ENCODE results near the gene PWP2.
"Not testable (repeated sequence)": the region's sequence is repeated elsewhere in the genome, so short reads cannot be mapped to it uniquely, and the experiment has no call there.

The PWP2 gene

GRCh38 chr21:44089001-44089911 lies 17.9 kb upstream of the PWP2 start:
- peaks cover 47 to 52% of the 10 kb centered on the region in 2 donors for H3K4me1 ChIP-seq (ENCODE audit: control insufficient read depth in 2 of 2, insufficient read depth in 2 of 2, low read length in 2 of 2)
- peak overlapping the region; percentile 75 to 84 for H3K9ac ChIP-seq (ENCODE audit: low read depth in 1 of 2, low read length in 2 of 2)
- peak overlapping the region; percentile 59 to 80 for H3K4me3 ChIP-seq (ENCODE audit: low read length in 2 of 2)
- H3K36me3 ChIP-seq (ENCODE audit: control insufficient read depth in 2 of 2, insufficient read depth in 2 of 2, low read length in 2 of 2): peaks cover 28 to 66% of the 10 kb centered on the region in 2 donors
- H3K27ac ChIP-seq (ENCODE audit: low read depth in 2 of 2, low read length in 2 of 2): peak overlapping the region; percentile 93 to 96
- H3K9me3 ChIP-seq (ENCODE audit: control insufficient read depth in 2 of 2, low read length in 2 of 2): no peaks in the 10 kb centered on the region
- H3K27me3 ChIP-seq (ENCODE audit: control insufficient read depth in 2 of 2, insufficient read depth in 2 of 2, low read length in 2 of 2): no peaks in the 10 kb centered on the region

- Histone ChIP-seq H3K4me1 (ENCODE audit: control insufficient read depth in 2 of 2, insufficient read depth in 2 of 2, low read length in 2 of 2) (peaks cover 50 to 52% of the 10 kb centered on the region in 2 donors), H3K36me3 (ENCODE audit: control insufficient read depth in 2 of 2, insufficient read depth in 2 of 2, low read length in 2 of 2) (peaks cover 20 to 60% of the 10 kb centered on the region in 2 donors), H3K27ac (ENCODE audit: low read depth in 2 of 2, low read length in 2 of 2) (peak overlapping the region; percentile 93 to 96), H3K9ac (ENCODE audit: low read depth in 1 of 2, low read length in 2 of 2) (peak overlapping the region; percentile 75 to 84), H3K9me3 (ENCODE audit: control insufficient read depth in 2 of 2, low read length in 2 of 2) (no peaks in the 10 kb centered on the region), H3K27me3 (ENCODE audit: control insufficient read depth in 2 of 2, insufficient read depth in 2 of 2, low read length in 2 of 2) (no peaks in the 10 kb centered on the region), H3K4me3 (ENCODE audit: low read length in 2 of 2) (peak overlapping the region; percentile 59 to 80)
Observed at GRCh38 chr21:44090325-44090724, 16.9 kb upstream of the PWP2 start.

GRCh38 chr21:44092211-44092610 lies 15.0 kb upstream of the PWP2 start:
- peak overlapping the region in 1 of 2 donors; percentile 22 for H3K4me3 ChIP-seq (ENCODE audit: low read length in 2 of 2)
- no peaks in the 10 kb centered on the region for H3K9me3 ChIP-seq (ENCODE audit: control insufficient read depth in 2 of 2, low read length in 2 of 2)
- peaks cover 48 to 50% of the 10 kb centered on the region in 2 donors for H3K4me1 ChIP-seq (ENCODE audit: control insufficient read depth in 2 of 2, insufficient read depth in 2 of 2, low read length in 2 of 2)
- peaks cover 14 to 49% of the 10 kb centered on the region in 2 donors for H3K36me3 ChIP-seq (ENCODE audit: control insufficient read depth in 2 of 2, insufficient read depth in 2 of 2, low read length in 2 of 2)
- H3K27ac ChIP-seq (ENCODE audit: low read depth in 2 of 2, low read length in 2 of 2): peak overlapping the region; percentile 30 to 69
- H3K9ac ChIP-seq (ENCODE audit: low read depth in 1 of 2, low read length in 2 of 2): no peak overlapping the region
- no peaks in the 10 kb centered on the region for H3K27me3 ChIP-seq (ENCODE audit: control insufficient read depth in 2 of 2, insufficient read depth in 2 of 2, low read length in 2 of 2)

- Histone ChIP-seq H3K27ac (ENCODE audit: low read depth in 2 of 2, low read length in 2 of 2) (peak overlapping the region; percentile 67 to 72), H3K9me3 (ENCODE audit: control insufficient read depth in 2 of 2, low read length in 2 of 2) (no peaks in the 10 kb centered on the region), H3K4me1 (ENCODE audit: control insufficient read depth in 2 of 2, insufficient read depth in 2 of 2, low read length in 2 of 2) (peaks cover 33 to 35% of the 10 kb centered on the region in 2 donors), H3K27me3 (ENCODE audit: control insufficient read depth in 2 of 2, insufficient read depth in 2 of 2, low read length in 2 of 2) (no peaks in the 10 kb centered on the region), H3K36me3 (ENCODE audit: control insufficient read depth in 2 of 2, insufficient read depth in 2 of 2, low read length in 2 of 2) (peaks cover 14 to 36% of the 10 kb centered on the region in 2 donors), H3K4me3 (ENCODE audit: low read length in 2 of 2) (peak overlapping the region in 1 of 2 donors; percentile 54), H3K9ac (ENCODE audit: low read depth in 1 of 2, low read length in 2 of 2) (no peak overlapping the region)
Observed at GRCh38 chr21:44093761-44094160, 13.4 kb upstream of the PWP2 start.

- Histone ChIP-seq H3K9me3 (ENCODE audit: control insufficient read depth in 2 of 2, low read length in 2 of 2) (no peaks in the 10 kb centered on the region), H3K27me3 (ENCODE audit: control insufficient read depth in 2 of 2, insufficient read depth in 2 of 2, low read length in 2 of 2) (no peaks in the 10 kb centered on the region), H3K4me1 (ENCODE audit: control insufficient read depth in 2 of 2, insufficient read depth in 2 of 2, low read length in 2 of 2) (peaks cover 22 to 24% of the 10 kb centered on the region in 2 donors), H3K9ac (ENCODE audit: low read depth in 1 of 2, low read length in 2 of 2) (no peak overlapping the region), H3K27ac (ENCODE audit: low read depth in 2 of 2, low read length in 2 of 2) (peak overlapping the region in 1 of 2 donors; percentile 72), H3K4me3 (ENCODE audit: low read length in 2 of 2) (no peak overlapping the region), H3K36me3 (ENCODE audit: control insufficient read depth in 2 of 2, insufficient read depth in 2 of 2, low read length in 2 of 2) (peaks cover 11 to 26% of the 10 kb centered on the region in 2 donors)
Observed at GRCh38 chr21:44094832-44095231, 12.4 kb upstream of the PWP2 start.

- H3K27me3 ChIP-seq (ENCODE audit: control insufficient read depth in 2 of 2, insufficient read depth in 2 of 2, low read length in 2 of 2); H3K9ac ChIP-seq (ENCODE audit: low read depth in 1 of 2, low read length in 2 of 2): not testable (repeated sequence)
Observed at GRCh38 chr21:44098507-44098906, 8.7 kb upstream of the PWP2 start.

GRCh38 chr21:44098964-44099363 lies 8.2 kb upstream of the PWP2 start:
- H3K4me3 ChIP-seq (ENCODE audit: low read length in 2 of 2): not testable (repeated sequence)

More at GRCh38 chr21:44098507-44098906, 8.7 kb upstream of the PWP2 start:
- not testable (repeated sequence) for H3K4me1 ChIP-seq (ENCODE audit: control insufficient read depth in 2 of 2, insufficient read depth in 2 of 2, low read length in 2 of 2); H3K9me3 ChIP-seq (ENCODE audit: control insufficient read depth in 2 of 2, low read length in 2 of 2); H3K27ac ChIP-seq (ENCODE audit: low read depth in 2 of 2, low read length in 2 of 2); H3K4me3 ChIP-seq (ENCODE audit: low read length in 2 of 2)
- H3K36me3 ChIP-seq (ENCODE audit: control insufficient read depth in 2 of 2, insufficient read depth in 2 of 2, low read length in 2 of 2): peaks cover 4 to 11% of the 10 kb centered on the region in 2 donors

GRCh38 chr21:44107589-44107988 lies 390 bp downstream of the PWP2 start:
- not testable (repeated sequence) for H3K27ac ChIP-seq (ENCODE audit: low read depth in 2 of 2, low read length in 2 of 2); H3K9me3 ChIP-seq (ENCODE audit: control insufficient read depth in 2 of 2, low read length in 2 of 2); H3K36me3 ChIP-seq (ENCODE audit: control insufficient read depth in 2 of 2, insufficient read depth in 2 of 2, low read length in 2 of 2); H3K27me3 ChIP-seq (ENCODE audit: control insufficient read depth in 2 of 2, insufficient read depth in 2 of 2, low read length in 2 of 2); H3K4me1 ChIP-seq (ENCODE audit: control insufficient read depth in 2 of 2, insufficient read depth in 2 of 2, low read length in 2 of 2); H3K4me3 ChIP-seq (ENCODE audit: low read length in 2 of 2)
- peak overlapping the region in 1 of 2 donors; percentile 33 for H3K9ac ChIP-seq (ENCODE audit: low read depth in 1 of 2, low read length in 2 of 2)

More at GRCh38 chr21:44098964-44099363, 8.2 kb upstream of the PWP2 start:
- H3K36me3 ChIP-seq (ENCODE audit: control insufficient read depth in 2 of 2, insufficient read depth in 2 of 2, low read length in 2 of 2); H3K27ac ChIP-seq (ENCODE audit: low read depth in 2 of 2, low read length in 2 of 2); H3K9ac ChIP-seq (ENCODE audit: low read depth in 1 of 2, low read length in 2 of 2); H3K4me1 ChIP-seq (ENCODE audit: control insufficient read depth in 2 of 2, insufficient read depth in 2 of 2, low read length in 2 of 2); H3K27me3 ChIP-seq (ENCODE audit: control insufficient read depth in 2 of 2, insufficient read depth in 2 of 2, low read length in 2 of 2); H3K9me3 ChIP-seq (ENCODE audit: control insufficient read depth in 2 of 2, low read length in 2 of 2): not testable (repeated sequence)

GRCh38 chr21:44113702-44114371 lies 6.6 kb downstream of the PWP2 start:
- not testable (repeated sequence) for H3K27ac ChIP-seq (ENCODE audit: low read depth in 2 of 2, low read length in 2 of 2); H3K9ac ChIP-seq (ENCODE audit: low read depth in 1 of 2, low read length in 2 of 2); H3K4me1 ChIP-seq (ENCODE audit: control insufficient read depth in 2 of 2, insufficient read depth in 2 of 2, low read length in 2 of 2); H3K4me3 ChIP-seq (ENCODE audit: low read length in 2 of 2); H3K36me3 ChIP-seq (ENCODE audit: control insufficient read depth in 2 of 2, insufficient read depth in 2 of 2, low read length in 2 of 2); H3K9me3 ChIP-seq (ENCODE audit: control insufficient read depth in 2 of 2, low read length in 2 of 2); H3K27me3 ChIP-seq (ENCODE audit: control insufficient read depth in 2 of 2, insufficient read depth in 2 of 2, low read length in 2 of 2)

- H3K9ac ChIP-seq (ENCODE audit: low read depth in 1 of 2, low read length in 2 of 2); H3K4me1 ChIP-seq (ENCODE audit: control insufficient read depth in 2 of 2, insufficient read depth in 2 of 2, low read length in 2 of 2); H3K27ac ChIP-seq (ENCODE audit: low read depth in 2 of 2, low read length in 2 of 2); H3K27me3 ChIP-seq (ENCODE audit: control insufficient read depth in 2 of 2, insufficient read depth in 2 of 2, low read length in 2 of 2); H3K36me3 ChIP-seq (ENCODE audit: control insufficient read depth in 2 of 2, insufficient read depth in 2 of 2, low read length in 2 of 2); H3K9me3 ChIP-seq (ENCODE audit: control insufficient read depth in 2 of 2, low read length in 2 of 2); H3K4me3 ChIP-seq (ENCODE audit: low read length in 2 of 2): not testable (repeated sequence)
Observed at GRCh38 chr21:44122131-44122530, 14.9 kb downstream of the PWP2 start.

Data from mucosa of rectum (tissue), 2 donors.